GM12864 (cell line): ENCODE data around the gene MBD3.

ENCODE experiments used
- DNase-seq: peaks from one replicate; pipeline ENCODE4 v3.0.0-alpha.2; 2011; ENCODE audit warnings: low read depth
- H3K4me3 ChIP-seq: 2 replicates; pipeline ENCODE4 v1.5.1; 2011; ENCODE audit warnings: mild to moderate bottlenecking, low read depth, low read length, control low read depth
- TF ChIP-seq, protein P1 (sequence below): IDR thresholded peaks from 2 replicates; pipeline ENCODE4 v1.5.1; 2011; ENCODE audit warnings: low read depth, mild to moderate bottlenecking, moderate library complexity, low read length, control low read depth, inconsistent platforms; ENCODE audit errors: missing control alignments

MBD3 gene

DNA sequence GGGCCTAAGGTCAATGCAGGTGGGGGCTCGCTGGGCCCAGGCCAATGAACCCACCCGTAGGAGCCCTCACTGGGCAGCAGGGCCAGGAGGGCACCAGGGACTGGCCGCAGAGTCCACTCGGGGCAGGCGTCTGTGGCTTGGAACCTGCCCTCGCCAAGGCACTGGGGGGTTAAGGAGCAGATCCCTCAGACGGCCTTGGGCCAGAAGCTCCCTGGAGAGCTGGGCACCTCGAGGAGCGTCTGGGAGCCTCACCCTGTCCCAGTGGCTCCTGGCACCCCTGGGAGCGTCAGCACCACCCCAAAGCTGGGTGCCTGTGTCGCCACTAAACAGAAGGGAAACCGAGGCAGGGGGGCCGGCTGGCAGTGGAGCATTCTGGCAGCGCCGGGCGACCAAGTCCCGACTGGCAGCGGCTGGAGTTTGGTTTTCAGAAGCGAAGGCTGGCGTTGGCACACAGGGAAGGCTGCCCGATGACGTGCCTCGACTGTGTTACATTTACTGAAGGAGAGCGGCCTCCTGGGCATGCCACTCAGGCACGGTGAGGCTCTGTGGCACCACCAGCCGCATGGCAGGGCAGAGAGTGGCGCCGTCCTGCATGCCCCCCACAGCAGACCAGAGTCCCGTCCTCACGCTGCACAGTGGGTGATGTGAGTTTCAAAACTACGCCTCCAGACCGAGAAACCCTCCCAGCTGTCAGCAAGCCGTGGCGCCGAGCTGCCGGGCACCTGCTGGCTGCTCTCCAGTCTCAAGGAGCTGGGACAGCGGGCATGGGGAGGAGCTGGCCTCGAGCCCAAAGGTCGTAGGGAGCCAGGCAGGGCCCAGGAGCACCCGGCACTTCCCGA is 15.4 kb downstream of the MBD3 start:
- no peak for DNase-seq
- no peak overlapping the region for H3K4me3 ChIP-seq
- TF ChIP-seq, protein P1, sequence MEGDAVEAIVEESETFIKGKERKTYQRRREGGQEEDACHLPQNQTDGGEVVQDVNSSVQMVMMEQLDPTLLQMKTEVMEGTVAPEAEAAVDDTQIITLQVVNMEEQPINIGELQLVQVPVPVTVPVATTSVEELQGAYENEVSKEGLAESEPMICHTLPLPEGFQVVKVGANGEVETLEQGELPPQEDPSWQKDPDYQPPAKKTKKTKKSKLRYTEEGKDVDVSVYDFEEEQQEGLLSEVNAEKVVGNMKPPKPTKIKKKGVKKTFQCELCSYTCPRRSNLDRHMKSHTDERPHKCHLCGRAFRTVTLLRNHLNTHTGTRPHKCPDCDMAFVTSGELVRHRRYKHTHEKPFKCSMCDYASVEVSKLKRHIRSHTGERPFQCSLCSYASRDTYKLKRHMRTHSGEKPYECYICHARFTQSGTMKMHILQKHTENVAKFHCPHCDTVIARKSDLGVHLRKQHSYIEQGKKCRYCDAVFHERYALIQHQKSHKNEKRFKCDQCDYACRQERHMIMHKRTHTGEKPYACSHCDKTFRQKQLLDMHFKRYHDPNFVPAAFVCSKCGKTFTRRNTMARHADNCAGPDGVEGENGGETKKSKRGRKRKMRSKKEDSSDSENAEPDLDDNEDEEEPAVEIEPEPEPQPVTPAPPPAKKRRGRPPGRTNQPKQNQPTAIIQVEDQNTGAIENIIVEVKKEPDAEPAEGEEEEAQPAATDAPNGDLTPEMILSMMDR, result no peak

DNA sequence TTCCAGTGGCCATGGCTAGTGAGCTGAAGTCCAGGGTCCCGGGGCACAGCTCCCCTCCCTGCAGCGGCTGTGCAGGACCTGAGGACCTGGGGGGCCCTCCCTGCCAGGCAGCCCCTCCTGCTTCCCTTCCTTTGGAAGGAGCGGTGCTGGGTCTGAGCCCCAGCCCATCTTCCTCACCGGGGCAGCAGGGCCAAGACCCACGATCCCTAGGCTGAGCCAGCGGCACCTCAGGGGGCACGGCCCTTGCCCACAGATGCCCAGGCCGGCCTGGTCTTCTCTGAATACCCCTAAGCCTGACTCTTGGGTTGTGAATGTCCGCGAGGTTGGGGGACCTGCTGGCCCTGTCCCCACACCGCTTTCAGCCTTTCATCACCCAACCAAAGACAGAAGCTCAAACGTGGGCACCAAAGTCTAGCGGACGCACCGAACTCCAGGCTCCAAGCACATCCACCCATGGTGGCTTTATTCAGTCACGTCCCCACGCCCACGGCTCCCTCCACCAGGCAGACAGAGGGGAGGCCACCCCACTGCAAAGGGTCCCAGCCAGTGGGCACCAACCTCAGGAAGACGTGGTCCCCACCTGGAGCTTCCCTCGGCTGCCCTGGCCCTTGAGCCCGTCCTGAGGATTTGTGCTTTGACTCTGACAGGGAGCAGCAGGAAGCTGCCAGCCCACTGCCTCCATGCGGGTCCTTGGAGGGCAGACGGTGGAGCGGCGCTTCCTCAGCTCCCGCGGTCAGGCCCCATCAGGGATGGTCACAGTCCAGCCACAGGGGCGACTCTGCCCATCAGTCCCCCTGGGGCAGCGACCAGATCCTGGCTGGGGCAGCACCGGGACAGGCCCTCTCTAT is 16.2 kb downstream of the MBD3 start:
- TF ChIP-seq, protein P1, result no peak
- DNase-seq, result no peak
- no peak overlapping the region for H3K4me3 ChIP-seq

DNA sequence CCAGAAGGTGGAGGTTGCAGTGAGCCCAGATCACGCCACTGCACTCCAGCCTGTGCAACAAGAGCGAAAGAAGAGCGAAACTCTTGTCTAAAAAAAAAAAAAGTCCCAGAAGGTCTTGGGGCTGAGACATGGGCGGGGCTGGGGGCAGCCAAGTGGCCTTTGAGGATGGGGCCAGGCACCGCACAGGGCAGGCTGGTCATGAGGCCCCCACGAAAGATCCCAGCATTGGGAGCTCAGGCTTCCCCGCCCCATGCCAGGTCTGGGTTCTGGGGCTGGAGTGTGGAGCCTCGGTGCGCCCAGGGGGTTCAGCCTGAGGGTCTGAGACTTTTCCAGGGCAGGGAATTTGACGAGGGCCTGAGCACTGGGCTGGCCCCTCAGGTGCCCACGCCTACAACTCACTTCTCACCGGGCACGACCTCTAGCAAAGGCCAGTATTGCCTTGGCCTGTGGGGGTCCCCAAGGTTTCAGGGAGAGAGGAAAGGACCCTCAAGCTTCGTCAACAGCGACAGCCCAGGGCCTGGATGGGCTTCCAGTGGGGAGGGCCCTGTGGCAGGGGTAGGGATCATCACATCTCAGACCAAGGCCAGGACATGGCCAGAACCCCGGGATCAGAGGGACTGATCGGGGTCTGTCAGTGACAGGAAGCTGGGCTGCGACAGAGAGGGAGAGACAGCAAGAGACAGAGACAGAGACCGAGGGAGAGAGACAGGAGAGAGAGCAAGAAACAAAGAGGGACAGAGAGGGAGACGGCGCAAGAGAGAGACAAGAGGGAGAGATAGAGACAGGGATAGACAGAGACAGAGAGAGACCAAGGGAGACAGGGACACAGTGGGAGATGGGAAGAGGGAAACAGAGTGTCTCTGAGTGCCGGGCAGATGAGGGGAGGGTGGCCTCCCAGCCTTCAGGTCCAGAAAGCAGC is 17.1 kb downstream of the MBD3 start:
- TF ChIP-seq, protein P1, result no peak
- H3K4me3 ChIP-seq, result no peak overlapping the region
- no peak for DNase-seq

DNA sequence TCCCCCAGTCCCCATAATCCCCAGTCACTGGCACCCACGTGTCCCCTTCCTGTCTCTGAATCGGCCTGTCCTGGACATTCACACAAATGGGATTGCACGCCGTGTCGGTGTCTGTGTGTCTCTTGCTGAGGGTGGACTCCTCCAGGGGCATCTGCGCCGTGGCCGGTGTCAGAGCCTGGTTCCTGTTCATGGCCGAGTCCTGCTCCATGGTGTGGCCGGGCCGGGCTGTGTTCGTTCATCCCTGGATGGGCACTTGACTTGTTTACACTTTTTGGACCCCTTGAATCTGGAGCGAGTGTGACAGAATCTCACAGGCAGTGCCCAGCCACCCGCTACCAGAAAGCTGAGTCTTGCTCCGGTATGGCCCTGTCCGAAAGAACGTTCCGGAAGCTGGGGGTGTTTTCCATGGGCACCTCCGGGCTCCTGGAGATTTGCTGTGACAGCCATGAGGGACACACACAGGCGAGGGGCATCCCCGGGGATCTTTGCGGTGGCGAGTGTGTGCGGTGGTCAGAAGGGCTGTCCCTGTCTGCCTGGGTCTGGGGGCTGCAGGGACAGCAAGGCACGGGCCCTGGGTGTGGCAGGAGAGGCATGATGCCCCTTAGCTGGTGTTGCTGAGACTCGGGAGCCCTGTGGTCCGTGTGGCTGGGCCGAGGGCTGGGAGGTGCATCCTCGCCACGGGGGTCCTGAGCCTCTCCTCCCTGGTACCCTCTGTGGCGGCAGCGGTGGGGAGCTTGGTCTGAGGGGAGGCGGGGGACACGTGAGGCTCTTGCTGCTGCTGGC is 18.1 kb downstream of the MBD3 start:
- TF ChIP-seq, protein P1, result no peak
- H3K4me3 ChIP-seq, result no peak overlapping the region
- no peak for DNase-seq

DNA sequence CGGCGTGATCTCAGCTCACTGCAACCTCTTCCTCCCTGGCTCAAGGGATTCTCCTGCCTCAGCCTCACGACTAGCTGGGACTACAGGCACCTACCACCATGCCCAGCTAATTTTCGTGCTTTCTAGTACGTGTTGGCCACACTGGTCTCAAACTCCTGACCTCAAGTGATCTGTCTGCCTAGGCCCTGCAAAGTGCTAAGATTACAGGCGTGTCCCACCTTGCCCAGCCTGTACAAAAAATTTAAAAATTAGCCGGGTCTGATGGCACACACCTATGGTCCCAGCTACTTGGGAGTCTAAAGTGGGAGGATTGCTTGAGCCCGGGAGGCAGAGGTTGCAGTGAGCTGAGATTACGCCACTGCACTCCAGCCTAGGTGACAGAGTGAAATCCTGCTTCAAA is 19.9 kb downstream of the MBD3 start:
- no peak for DNase-seq
- TF ChIP-seq, protein P1, result no peak
- no peak overlapping the region for H3K4me3 ChIP-seq

DNA sequence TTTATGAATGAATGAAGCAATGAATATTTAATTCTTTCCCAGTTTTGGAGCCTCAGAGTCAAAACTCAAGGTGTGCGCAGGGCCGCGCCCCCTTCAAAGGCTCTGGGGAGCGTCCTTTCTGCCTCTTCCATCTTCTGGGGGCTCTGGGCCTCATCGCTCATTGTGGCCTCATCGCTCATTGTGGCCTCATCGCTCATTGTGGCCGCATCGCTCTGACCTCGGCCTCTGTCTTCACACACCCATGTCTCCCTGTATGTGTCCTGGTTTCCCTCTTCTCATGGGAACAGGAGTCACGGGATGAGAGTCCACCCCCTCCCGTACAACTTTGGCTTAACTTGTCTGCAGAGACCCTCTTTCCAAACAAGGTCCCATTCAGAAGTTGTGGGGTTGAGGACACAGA is 21.3 kb downstream of the MBD3 start:
- TF ChIP-seq, protein P1, result no peak
- no peak overlapping the region for H3K4me3 ChIP-seq
- DNase-seq, result no peak
